ENCODE results near the gene FGD3. TPM values are rescaled to one million over a fixed set of nuclear protein-coding genes. Genes with fewer than 3 reads are reported as not detected.
"Not testable (repeated sequence)": the region's sequence is repeated elsewhere in the genome, so short reads cannot be mapped to it uniquely, and the experiment has no call there.

FGD3 gene
- polyA plus RNA-seq, 1 experiment: not detected

DNA sequence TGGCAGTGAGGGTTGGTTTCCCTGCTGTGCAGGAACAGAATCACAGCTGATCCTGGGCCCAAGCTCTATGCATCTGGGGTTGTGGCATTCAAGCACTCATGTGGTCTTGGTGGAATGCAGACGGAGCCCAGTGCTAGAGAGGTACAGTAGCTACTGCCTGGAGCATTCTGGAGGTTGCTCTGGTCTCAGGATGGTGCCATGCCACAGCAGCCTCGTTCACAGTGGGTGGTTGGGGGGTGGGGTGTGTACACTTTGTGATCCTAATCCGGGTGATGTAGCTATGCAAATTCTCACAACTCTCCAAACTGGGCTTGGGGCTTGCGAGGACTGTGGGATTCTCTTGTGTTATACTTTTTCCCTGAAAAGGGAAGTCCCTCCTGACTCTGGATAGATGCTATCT is 45.2 kb downstream of the FGD3 start:
- Histone ChIP-seq H3K4me3 (ENCODE audit: low read depth, low read length) (no peak overlapping the region), H3K36me3 (ENCODE audit: control insufficient read depth, insufficient read depth, low read length) (no peaks in the 10 kb centered on the region), H3K27me3 (ENCODE audit: control insufficient read depth, insufficient read depth, low read length) (no peaks in the 10 kb centered on the region)
- ChIA-PET POLR2A (no interaction called here), CTCF (interaction anchor here (1.3 kb wide), 1 partner anchor 10 kb away, joined by 10 read pairs; no protein-coding TSS in a partner anchor)
- DNase-seq (ENCODE audit: low read depth): no peak
- TF ChIP-seq, protein P1, sequence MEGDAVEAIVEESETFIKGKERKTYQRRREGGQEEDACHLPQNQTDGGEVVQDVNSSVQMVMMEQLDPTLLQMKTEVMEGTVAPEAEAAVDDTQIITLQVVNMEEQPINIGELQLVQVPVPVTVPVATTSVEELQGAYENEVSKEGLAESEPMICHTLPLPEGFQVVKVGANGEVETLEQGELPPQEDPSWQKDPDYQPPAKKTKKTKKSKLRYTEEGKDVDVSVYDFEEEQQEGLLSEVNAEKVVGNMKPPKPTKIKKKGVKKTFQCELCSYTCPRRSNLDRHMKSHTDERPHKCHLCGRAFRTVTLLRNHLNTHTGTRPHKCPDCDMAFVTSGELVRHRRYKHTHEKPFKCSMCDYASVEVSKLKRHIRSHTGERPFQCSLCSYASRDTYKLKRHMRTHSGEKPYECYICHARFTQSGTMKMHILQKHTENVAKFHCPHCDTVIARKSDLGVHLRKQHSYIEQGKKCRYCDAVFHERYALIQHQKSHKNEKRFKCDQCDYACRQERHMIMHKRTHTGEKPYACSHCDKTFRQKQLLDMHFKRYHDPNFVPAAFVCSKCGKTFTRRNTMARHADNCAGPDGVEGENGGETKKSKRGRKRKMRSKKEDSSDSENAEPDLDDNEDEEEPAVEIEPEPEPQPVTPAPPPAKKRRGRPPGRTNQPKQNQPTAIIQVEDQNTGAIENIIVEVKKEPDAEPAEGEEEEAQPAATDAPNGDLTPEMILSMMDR (IDR thresholded peaks at IDR 0.05; ENCODE audit: insufficient read depth, low read depth, low read length): no peak

DNA sequence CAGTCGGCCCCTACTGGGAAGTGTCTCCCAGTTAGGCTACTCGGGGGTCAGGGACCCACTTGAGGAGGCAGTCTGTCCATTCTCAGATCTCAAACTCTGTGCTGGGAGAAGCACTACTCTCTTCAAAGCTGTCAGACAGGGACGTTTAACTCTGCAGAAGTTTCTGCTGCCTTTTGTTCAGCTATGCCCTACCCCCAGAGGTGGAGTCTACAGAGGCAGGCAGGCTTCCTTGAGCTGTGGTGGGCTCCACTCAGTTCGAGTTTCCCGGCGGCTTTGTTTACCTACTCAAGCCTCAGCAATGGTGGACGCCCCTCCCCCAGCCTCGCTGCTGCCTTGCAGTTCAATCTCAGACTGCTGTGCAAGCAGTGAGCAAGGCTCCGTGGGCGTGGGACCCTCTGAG is 51.5 kb downstream of the FGD3 start:
- H3K36me3 ChIP-seq (ENCODE audit: control insufficient read depth, insufficient read depth, low read length); CTCF ChIA-PET; H3K27me3 ChIP-seq (ENCODE audit: control insufficient read depth, insufficient read depth, low read length); DNase-seq (ENCODE audit: low read depth); H3K4me3 ChIP-seq (ENCODE audit: low read depth, low read length); POLR2A ChIA-PET: not testable (repeated sequence)

DNA sequence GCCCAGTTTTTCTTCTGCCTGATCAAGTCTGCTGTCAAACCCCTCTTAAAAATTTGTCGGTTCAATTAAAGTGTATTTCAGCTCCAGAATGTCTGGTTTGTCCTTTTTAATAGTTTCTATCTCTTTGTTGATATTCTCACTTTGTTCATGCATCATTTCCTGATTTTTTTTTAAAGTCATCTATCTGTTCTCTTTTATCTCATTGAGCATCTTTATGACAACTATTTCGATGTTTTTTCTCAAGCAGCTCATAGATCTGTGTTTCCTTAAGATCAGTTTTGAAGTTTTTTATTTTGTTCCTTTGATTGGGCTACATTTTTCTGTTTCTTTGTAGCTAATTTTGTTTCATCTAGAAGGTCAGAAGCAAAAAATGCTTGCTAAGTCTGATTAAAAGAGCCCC is 53.7 kb downstream of the FGD3 start:
- H3K36me3 ChIP-seq (ENCODE audit: control insufficient read depth, insufficient read depth, low read length): no peaks in the 10 kb centered on the region
- no peak overlapping the region for H3K4me3 ChIP-seq (ENCODE audit: low read depth, low read length)
- no peaks in the 10 kb centered on the region; the same call in 1 of the 2 replicates for H3K27me3 ChIP-seq (ENCODE audit: control insufficient read depth, insufficient read depth, low read length)
- CTCF ChIA-PET: interaction anchor here (3.0 kb wide), 1 partner anchor 9 kb away, joined by 10 read pairs; no protein-coding TSS in a partner anchor
- POLR2A ChIA-PET: no interaction called here
- no peak for DNase-seq (ENCODE audit: low read depth)
- TF ChIP-seq, protein P1 (IDR thresholded peaks at IDR 0.05; ENCODE audit: insufficient read depth, low read depth, low read length): no peak

DNA sequence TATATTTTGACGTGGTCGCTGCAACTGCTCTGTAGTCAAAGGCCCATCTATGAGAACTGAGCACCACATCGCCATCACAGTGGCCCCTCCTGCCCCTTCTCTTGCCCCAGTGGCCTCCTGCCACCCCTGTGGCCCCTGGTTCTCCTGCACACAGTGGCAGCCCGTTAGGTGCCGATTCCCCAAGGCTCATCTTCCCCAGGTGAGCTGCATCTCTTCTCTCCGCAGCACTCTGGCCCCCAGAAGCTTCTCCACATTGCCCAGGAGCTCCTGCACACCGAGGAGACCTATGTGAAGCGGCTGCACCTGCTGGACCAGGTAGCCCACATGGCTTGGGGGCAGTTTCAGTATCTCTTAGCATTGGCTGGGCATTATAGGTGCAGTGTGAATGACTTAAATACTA is 55.4 kb downstream of the FGD3 start:
- no peaks in the 10 kb centered on the region for H3K36me3 ChIP-seq (ENCODE audit: control insufficient read depth, insufficient read depth, low read length)
- no peaks in the 10 kb centered on the region; the same call in 1 of the 2 replicates for H3K27me3 ChIP-seq (ENCODE audit: control insufficient read depth, insufficient read depth, low read length)
- POLR2A ChIA-PET: no interaction called here
- no peak overlapping the region for H3K4me3 ChIP-seq (ENCODE audit: low read depth, low read length)
- no peak for DNase-seq (ENCODE audit: low read depth)
- CTCF ChIA-PET: interaction anchor here (1.0 to 3.0 kb wide), 4 partner anchors 10 to 303 kb away, joined by 3 to 24 read pairs (median 10); no protein-coding TSS in a partner anchor
- TF ChIP-seq, protein P1 (IDR thresholded peaks at IDR 0.05; ENCODE audit: insufficient read depth, low read depth, low read length): no peak

DNA sequence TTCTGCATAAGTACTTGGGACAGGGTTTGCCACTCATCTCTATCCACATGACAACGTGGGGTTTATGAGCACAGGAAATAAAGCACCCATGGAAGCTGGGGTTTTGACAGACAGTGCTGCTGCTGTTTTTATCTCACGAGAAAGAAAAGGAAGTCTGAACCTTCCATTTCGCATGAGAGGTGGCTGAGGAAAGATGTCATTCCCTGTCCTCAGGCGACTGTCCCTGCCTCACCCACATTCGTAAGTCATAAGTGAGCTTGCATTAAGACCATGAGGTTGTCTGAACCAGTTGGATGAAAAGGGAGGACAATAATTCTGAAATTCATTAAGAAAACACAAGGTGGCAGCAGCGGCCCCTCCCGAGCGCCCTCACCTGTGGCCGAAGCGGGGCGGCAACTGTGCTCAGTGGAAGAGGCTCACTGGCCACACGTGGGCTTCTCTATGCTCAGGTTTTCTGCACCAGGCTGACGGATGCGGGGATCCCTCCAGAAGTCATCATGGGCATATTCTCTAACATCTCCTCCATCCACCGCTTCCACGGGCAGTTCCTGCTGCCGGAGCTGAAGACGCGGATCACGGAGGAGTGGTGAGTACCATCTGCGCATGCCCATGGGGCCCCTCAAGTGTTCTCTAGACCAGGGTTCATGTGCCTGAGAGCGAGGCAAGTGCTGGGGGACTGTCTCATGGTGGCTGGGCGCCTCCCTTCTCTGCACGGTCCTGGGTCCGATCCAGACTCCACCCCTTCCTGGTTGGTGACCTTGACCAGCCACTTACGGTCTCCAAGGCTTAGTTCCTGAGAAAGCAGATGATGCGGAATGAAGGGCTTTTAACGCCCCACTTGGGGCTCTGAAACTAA is 56.5 kb downstream of the FGD3 start:
- CTCF ChIA-PET: interaction anchor here (0.6 to 3.0 kb wide), 18 partner anchors 9 to 316 kb away, joined by 3 to 24 read pairs (median 4); no protein-coding TSS in a partner anchor
- Histone ChIP-seq H3K27me3 (ENCODE audit: control insufficient read depth, insufficient read depth, low read length) (no peaks in the 10 kb centered on the region; the same call in 1 of the 2 replicates), H3K36me3 (ENCODE audit: control insufficient read depth, insufficient read depth, low read length) (no peaks in the 10 kb centered on the region), H3K4me3 (ENCODE audit: low read depth, low read length) (no peak overlapping the region)
- TF ChIP-seq, protein P1 (IDR thresholded peaks at IDR 0.05; ENCODE audit: insufficient read depth, low read depth, low read length): peak; percentile 71
- no peak for DNase-seq (ENCODE audit: low read depth)
- POLR2A ChIA-PET: no interaction called here
